NB4 (cell line): ENCODE measurements around the gene SRPK1.

Source experiments
- DNase-seq: peaks from one replicate; pipeline ENCODE4 v3.0.0; 2010; ENCODE audit warnings: low read depth
- H3K4me3 ChIP-seq: one replicate; pipeline ENCODE4 v1.5.1; 2011; ENCODE audit warnings: mild to moderate bottlenecking, low read depth, low read length, moderate library complexity
- CTCF ChIP-seq: IDR thresholded peaks from one replicate; pipeline ENCODE4 v1.5.1; 2012; ENCODE audit warnings: low read depth, low read length
- MYC ChIP-seq: IDR thresholded peaks from 2 replicates; pipeline ENCODE4 v1.6.1; 2011; ENCODE audit warnings: low read depth, low read length
- POLR2A ChIP-seq: IDR thresholded peaks from 2 replicates; pipeline ENCODE4 v1.6.1; 2011; ENCODE audit warnings: mild to moderate bottlenecking; ENCODE audit not compliant: insufficient read length; ENCODE audit errors: extremely low read depth
- TF ChIP-seq, protein P1 (sequence below): IDR thresholded peaks from 2 replicates; pipeline ENCODE4 v1.6.1; 2011; ENCODE audit warnings: low read depth, low read length

The SRPK1 gene

GRCh38 chr6:35920793-35921732, at the start of gene SRPK1:
SRPK1 (minus strand) TSS chr6:35921098; CDS start chr6:35921056, 42 bp downstream.
- peak within 1 kb of the TSS; percentile 83 for H3K4me3 ChIP-seq
- TF ChIP-seq CTCF = no peak
- TF ChIP-seq, protein P1, sequence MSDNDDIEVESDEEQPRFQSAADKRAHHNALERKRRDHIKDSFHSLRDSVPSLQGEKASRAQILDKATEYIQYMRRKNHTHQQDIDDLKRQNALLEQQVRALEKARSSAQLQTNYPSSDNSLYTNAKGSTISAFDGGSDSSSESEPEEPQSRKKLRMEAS = peak; percentile 55; the same call in 1 of the 2 replicates
- TF ChIP-seq MYC = peak; percentile 79
- peak; percentile 92 for TF ChIP-seq POLR2A
- DNase-seq = peak; percentile 96

- H3K4me3 ChIP-seq = no peak overlapping the region
- TF ChIP-seq, protein P1 = no peak
- no peak for TF ChIP-seq MYC
- TF ChIP-seq POLR2A = no peak
- no peak for TF ChIP-seq CTCF
- no peak for DNase-seq
Observed at GRCh38 chr6:35970181-35970580, 49.3 kb upstream of the SRPK1 start.

GRCh38 chr6:35969646-35970045, 48.7 kb upstream of the SRPK1 start:
- no peak for DNase-seq
- no peak overlapping the region for H3K4me3 ChIP-seq
- no peak for TF ChIP-seq MYC
- TF ChIP-seq, protein P1 = no peak

- TF ChIP-seq POLR2A = no peak
- no peak for TF ChIP-seq CTCF
- no peak for TF ChIP-seq MYC
- TF ChIP-seq, protein P1 = no peak
- no peak for DNase-seq
Observed at GRCh38 chr6:35968821-35969220, 47.9 kb upstream of the SRPK1 start.

DNA sequence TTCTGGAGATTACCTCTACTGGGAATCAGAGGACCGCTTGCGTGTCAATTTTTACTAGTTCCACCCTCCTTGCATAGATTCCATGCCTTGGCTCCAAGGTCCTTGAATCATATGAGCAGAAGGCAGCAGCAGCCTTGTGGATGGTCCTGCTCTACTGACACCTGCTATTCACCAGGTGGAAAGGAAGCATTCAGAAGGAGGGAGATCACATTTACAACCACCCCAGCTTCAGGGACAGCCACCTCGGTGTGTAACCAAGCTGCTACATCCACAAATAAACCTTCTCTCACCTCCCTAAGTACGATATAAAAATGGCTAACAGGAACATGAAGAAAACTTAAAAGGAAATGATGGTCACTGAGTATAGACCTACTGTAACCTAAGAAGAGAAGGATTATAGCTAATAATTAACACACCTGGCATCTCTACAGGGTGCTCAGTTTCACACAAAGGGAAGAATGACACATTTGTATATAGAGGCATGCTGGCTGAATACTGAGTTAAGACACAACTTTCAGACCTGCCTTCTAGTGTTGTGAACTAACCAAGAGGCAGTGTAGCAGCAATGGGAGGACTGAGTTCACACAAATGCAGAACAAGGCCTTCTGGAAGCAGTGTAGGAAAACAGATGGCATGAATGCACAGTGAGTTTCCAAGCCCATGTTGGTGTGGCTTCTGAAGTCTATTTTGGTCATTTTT, 46.3 kb upstream of the SRPK1 start:
- H3K4me3 ChIP-seq = no peak overlapping the region
- TF ChIP-seq POLR2A = no peak
- TF ChIP-seq, protein P1 = no peak
- no peak for TF ChIP-seq CTCF
- TF ChIP-seq MYC = no peak
- no peak for DNase-seq

More at GRCh38 chr6:35968821-35969220, 47.9 kb upstream of the SRPK1 start:
- H3K4me3 ChIP-seq = no peak overlapping the region
